Panc1 (cell line): ENCODE data around the gene NOTCH1. TPM values are rescaled to one million over a fixed set of nuclear protein-coding genes. Genes with fewer than 3 reads are reported as not detected.

Experiments
- ATAC-seq: fragments of 200-7000 bp; cut with Tn5 transposase; 2 replicates; pipeline ENCODE4 v1.9.1; 2020; ENCODE audit warnings: mild to moderate bottlenecking, moderate library complexity
- BruUV-seq: library from RNA; stranded (reverse); fragments of 400-500 nt; replicated peaks from 2 replicates; lab custom pipeline; 2021; lab: Mats Ljungman, UMichigan
- CTCF ChIA-PET: fragments of 300-600 bp; sonication (Branson Sonifier 250); formaldehyde crosslinking; loops from one replicate; lab custom pipeline; 2022; ENCODE audit warnings: antibody characterized with exemption; lab: Charles Lee
- POLR2A ChIA-PET: fragments of 300-600 bp; sonication (Branson Sonifier 250); formaldehyde crosslinking; loops from one replicate; lab custom pipeline; 2022; ENCODE audit warnings: antibody characterized with exemption; lab: Charles Lee
- DNase-seq: peaks from one replicate; pipeline ENCODE4 v3.0.0-alpha.2; 2010; ENCODE audit warnings: low read depth, low spot score
- H3K27ac ChIP-seq: 2 replicates; pipeline ENCODE4 v1.5.1; 2011; ENCODE audit warnings: mild to moderate bottlenecking, low read length, inconsistent platforms
- H3K27me3 ChIP-seq: fragments of 200-500 bp; sonication (Bioruptor generic); 2 replicates; pipeline ENCODE4 v1.6.0; 2014; ENCODE audit warnings: low read length, inconsistent platforms; ENCODE audit not compliant: control insufficient read depth, insufficient read depth
- H3K36me3 ChIP-seq: fragments of 200-500 bp; sonication (Bioruptor generic); 2 replicates; pipeline ENCODE4 v1.5.1; 2014; ENCODE audit warnings: inconsistent platforms, mild to moderate bottlenecking, low read length, moderate library complexity; ENCODE audit not compliant: control insufficient read depth, insufficient read depth
- H3K4me1 ChIP-seq: 2 replicates; pipeline ENCODE4 v1.5.1; 2011; ENCODE audit warnings: inconsistent platforms, mild to moderate bottlenecking, low read length, moderate library complexity; ENCODE audit not compliant: control insufficient read depth, insufficient read depth
- H3K4me3 ChIP-seq, 2 experiments: 2 replicates each; pipeline ENCODE4 v1.5.1; 2011 to 2012; ENCODE audit warnings: low read depth in 2 of 2, low read length in 2 of 2, mild to moderate bottlenecking in 2 of 2, inconsistent platforms in 1 of 2, moderate library complexity in 1 of 2
- H3K9me3 ChIP-seq: fragments of 200-500 bp; sonication (Bioruptor generic); 2 replicates; pipeline ENCODE4 v1.5.1; 2014; ENCODE audit warnings: low read depth, mild to moderate bottlenecking, inconsistent platforms, low read length, moderate library complexity; ENCODE audit not compliant: control insufficient read depth, insufficient read depth
- CTCF ChIP-seq: fragments of 450-650 bp; IDR thresholded peaks from 2 replicates; pipeline ENCODE4 v1.5.1; 2017; ENCODE audit warnings: mild to moderate bottlenecking
- POLR2AphosphoS5 ChIP-seq: IDR thresholded peaks from 2 replicates; pipeline ENCODE4 v1.6.1; 2012; ENCODE audit warnings: mild to moderate bottlenecking, low read depth, low read length, moderate library complexity
- SIN3A ChIP-seq: IDR thresholded peaks from 2 replicates; pipeline ENCODE4 v1.6.1; 2012; ENCODE audit warnings: low read depth, mild to moderate bottlenecking, low read length, moderate library complexity, borderline replicate concordance; ENCODE audit not compliant: insufficient read depth
- TCF7L2 ChIP-seq: IDR thresholded peaks from 2 replicates; pipeline ENCODE4 v1.6.1; 2011; ENCODE audit warnings: mild to moderate bottlenecking, low read depth, low read length, inconsistent platforms
- in situ Hi-C: cut with HindIII; loops from 2 replicates; pipeline ENCODE4 v1.10.0; 2016; ENCODE audit warnings: low sequenced_read_pairs, low pct_unique_long_range_greater_than_20kb
- intact Hi-C: fragments of 100-400 bp; cut with micrococcal nuclease; formaldehyde crosslinking; loops from one replicate; pipeline ENCODE4 v1.10.0; 2022; ENCODE audit not compliant: unreplicated experiment
- total RNA-seq: library from RNA; stranded (reverse); gene quantifications from one replicate; pipeline ENCODE4 v1.2.1, GENCODE V29; 2021; ENCODE audit not compliant: unreplicated experiment
- TF ChIP-seq, protein P1 (sequence below), 2 experiments: IDR thresholded peaks; 2 replicates each; pipeline ENCODE4 v1.6.1; 2011 to 2012; ENCODE audit warnings: low read depth in 2 of 2, control low read depth in 1 of 2, low read length in 1 of 2, mild to moderate bottlenecking in 1 of 2, moderate library complexity in 1 of 2; ENCODE audit not compliant: insufficient read depth in 1 of 2

The NOTCH1 gene
- total RNA-seq, 1 experiment from 2014 or later, result 13.4 TPM

- in situ Hi-C loops, result no loop called here
Observed at GRCh38 chr9:136578915-136579649, 33.2 kb upstream of the NOTCH1 start.

DNA sequence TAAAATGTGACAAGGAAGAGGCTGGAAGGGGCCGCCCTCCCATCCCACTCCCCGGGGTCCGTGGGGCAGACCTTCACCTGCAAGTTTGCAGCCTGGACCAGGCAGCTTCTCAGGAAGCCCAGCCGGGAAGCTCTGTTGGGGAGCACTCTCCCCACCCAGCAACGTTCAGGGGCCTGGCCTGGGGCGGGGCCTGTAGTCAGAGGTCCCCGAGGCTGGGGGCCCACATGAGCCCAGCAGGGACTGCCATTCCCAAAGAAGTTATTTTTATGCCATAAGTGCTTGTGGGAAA lies 32.7 kb upstream of the NOTCH1 start:
- ATAC-seq, result peak; percentile 44
- no peaks in the 10 kb centered on the region for H3K9me3 ChIP-seq
- intact Hi-C loops, result no loop called here
- CTCF ChIA-PET, result no interaction called here
- no peaks in the 10 kb centered on the region for H3K36me3 ChIP-seq
- no peak overlapping the region for H3K4me3 ChIP-seq
- no TSS peak for BruUV-seq
- no peak overlapping the region for H3K27ac ChIP-seq
- no peak for DNase-seq
- in situ Hi-C loops, result no loop called here
- TF ChIP-seq CTCF, result no peak
- TF ChIP-seq, protein P1, sequence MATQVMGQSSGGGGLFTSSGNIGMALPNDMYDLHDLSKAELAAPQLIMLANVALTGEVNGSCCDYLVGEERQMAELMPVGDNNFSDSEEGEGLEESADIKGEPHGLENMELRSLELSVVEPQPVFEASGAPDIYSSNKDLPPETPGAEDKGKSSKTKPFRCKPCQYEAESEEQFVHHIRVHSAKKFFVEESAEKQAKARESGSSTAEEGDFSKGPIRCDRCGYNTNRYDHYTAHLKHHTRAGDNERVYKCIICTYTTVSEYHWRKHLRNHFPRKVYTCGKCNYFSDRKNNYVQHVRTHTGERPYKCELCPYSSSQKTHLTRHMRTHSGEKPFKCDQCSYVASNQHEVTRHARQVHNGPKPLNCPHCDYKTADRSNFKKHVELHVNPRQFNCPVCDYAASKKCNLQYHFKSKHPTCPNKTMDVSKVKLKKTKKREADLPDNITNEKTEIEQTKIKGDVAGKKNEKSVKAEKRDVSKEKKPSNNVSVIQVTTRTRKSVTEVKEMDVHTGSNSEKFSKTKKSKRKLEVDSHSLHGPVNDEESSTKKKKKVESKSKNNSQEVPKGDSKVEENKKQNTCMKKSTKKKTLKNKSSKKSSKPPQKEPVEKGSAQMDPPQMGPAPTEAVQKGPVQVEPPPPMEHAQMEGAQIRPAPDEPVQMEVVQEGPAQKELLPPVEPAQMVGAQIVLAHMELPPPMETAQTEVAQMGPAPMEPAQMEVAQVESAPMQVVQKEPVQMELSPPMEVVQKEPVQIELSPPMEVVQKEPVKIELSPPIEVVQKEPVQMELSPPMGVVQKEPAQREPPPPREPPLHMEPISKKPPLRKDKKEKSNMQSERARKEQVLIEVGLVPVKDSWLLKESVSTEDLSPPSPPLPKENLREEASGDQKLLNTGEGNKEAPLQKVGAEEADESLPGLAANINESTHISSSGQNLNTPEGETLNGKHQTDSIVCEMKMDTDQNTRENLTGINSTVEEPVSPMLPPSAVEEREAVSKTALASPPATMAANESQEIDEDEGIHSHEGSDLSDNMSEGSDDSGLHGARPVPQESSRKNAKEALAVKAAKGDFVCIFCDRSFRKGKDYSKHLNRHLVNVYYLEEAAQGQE (IDR thresholded peaks at IDR 0.05; ENCODE audit: insufficient read depth in 1 of 2, low read depth in 2 of 2, low read length in 1 of 2), result no peak
- TF ChIP-seq SIN3A, result no peak
- TF ChIP-seq TCF7L2, result no peak
- TF ChIP-seq POLR2AphosphoS5, result no peak
- POLR2A ChIA-PET, result interaction anchor here (1.2 kb wide), 1 partner anchor 94 kb away, joined by 12 read pairs; no protein-coding TSS in a partner anchor
- peaks cover 10% of the 10 kb centered on the region for H3K4me1 ChIP-seq
- H3K27me3 ChIP-seq, result no peaks in the 10 kb centered on the region

More at GRCh38 chr9:136578915-136579649, 33.2 kb upstream of the NOTCH1 start:
- ChIA-PET CTCF (no interaction called here), POLR2A (interaction anchor here (1.2 kb wide), 1 partner anchor 94 kb away, joined by 12 read pairs; no protein-coding TSS in a partner anchor)
- Histone ChIP-seq H3K27me3 (no peaks in the 10 kb centered on the region), H3K4me3 (no peak overlapping the region), H3K36me3 (no peaks in the 10 kb centered on the region), H3K9me3 (no peaks in the 10 kb centered on the region), H3K27ac (no peak overlapping the region), H3K4me1 (peaks cover 10% of the 10 kb centered on the region)
- ATAC-seq (peak; percentile 82), DNase-seq (no peak)
- intact Hi-C loops, result no loop called here
- TF ChIP-seq SIN3A (no peak), POLR2AphosphoS5 (no peak), TCF7L2 (no peak), CTCF (no peak)
- TF ChIP-seq, protein P1 (IDR thresholded peaks at IDR 0.05; ENCODE audit: insufficient read depth in 1 of 2, low read depth in 2 of 2, low read length in 1 of 2), result no peak
- no TSS peak for BruUV-seq
